Stimulated activated CD8-positive, alpha-beta memory T cell treated with anti-CD3 and anti-CD28 coated beads, Interleukin-12 subunit alpha, Interleukin-12 subunit beta, amount 100 ng/mL, for 4 hours (primary cell): Measurements from ENCODE around the gene KRTAP12-2.

Source experiments
- DNase-seq: peaks from one replicate; pipeline ENCODE4 v3.0.0-alpha.2; 2020; ENCODE audit warnings: low read depth

Gene KRTAP12-2

GRCh38 chr21:44666401-44667320, at the start of gene KRTAP12-2:
KRTAP12-2 (minus strand) TSS chr21:44666927; CDS start chr21:44666886, 41 bp downstream.
- DNase-seq, result no peak

DNA sequence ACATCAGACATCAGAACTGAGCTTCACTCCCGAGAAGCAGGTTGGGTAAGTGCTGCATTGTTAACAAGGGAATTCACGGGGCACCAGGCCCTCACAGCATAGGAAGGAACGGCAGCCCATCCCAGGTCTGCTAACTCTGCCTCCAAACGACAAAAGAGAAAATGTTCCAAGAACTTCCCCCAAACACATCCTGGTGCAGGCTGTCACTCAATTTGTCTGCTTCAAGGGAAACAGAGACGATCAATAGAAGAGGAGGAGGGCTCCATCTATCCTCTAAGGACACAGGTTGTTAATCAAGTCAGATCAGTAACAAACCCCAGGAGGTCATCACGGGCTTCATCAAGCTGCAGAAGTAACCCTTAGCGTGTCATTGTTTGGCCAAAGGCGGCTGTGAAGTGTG, 48.2 kb upstream of the KRTAP12-2 start:
- no peak for DNase-seq

GRCh38 chr21:44713846-44714245, 47.1 kb upstream of the KRTAP12-2 start:
- DNase-seq, result no peak

DNA sequence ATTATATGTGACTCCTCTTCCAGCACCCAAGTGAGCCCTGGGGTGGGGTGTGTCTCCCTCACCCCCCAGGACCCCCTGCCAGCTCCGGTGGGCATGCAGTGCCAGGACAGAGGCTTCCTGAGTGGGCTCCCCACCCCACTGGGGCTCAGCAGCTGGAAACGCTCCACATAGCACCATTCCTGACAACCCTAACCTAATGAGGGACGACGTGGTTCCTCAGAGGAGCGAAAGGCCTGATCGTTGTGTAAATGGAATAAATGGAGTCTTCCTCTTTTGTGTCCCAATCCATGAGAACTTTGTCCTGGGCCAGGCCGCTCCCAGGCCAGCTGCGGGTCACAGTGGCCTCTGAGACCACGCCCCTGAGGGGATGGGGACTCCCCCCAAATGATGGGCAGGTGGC, 46.4 kb upstream of the KRTAP12-2 start:
- no peak for DNase-seq

DNA sequence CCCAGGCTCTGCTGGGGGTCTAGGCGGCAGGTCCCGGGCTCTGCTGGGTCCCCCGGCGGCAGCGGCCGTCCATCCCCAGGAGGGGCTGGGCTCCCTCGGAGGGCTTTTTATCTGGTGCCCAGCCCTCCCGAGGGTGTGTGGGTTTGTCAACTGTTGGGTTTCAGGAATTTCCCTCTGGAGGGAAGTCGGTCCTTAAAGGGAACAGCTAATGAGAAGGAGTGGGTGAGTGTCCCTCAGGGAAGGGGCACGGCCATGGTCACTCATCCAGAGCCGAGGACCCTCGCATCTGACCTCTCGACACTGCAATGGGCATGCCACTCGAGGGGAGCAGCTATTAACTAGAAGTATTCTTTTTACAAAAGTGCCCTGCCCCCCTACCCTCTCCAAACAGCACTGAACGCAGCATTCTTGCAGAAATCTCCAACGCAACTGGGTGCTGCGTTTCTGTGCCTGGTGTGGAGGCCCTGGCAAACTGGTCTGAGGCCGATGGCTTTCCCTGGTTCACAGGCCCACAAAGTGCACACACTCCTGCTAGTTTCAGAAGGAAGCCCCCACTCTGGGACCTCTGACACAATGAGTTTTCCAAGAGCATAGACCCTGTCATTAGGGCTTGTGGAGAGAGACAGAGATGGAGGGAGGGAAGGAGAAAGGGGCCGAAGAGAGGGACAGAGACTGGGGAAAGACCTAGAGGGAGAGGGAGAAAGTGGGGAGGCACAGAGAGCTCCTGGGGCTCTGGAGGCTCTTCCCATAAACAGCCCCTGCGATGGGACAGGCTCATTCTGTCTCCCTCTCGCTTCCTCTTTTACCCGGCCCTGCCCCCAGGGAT, 45.7 kb upstream of the KRTAP12-2 start:
- DNase-seq, result no peak

- no peak for DNase-seq
These were observed 44.8 kb upstream of the KRTAP12-2 start, which contains the start of gene TSPEAR for GRCh38 chr21:44711327-44712202. TSPEAR (minus strand) TSS chr21:44711572; CDS start chr21:44711514, 58 bp downstream.

- no peak for DNase-seq
These were observed 44.1 kb upstream of the KRTAP12-2 start for GRCh38 chr21:44710756-44711326.

DNA sequence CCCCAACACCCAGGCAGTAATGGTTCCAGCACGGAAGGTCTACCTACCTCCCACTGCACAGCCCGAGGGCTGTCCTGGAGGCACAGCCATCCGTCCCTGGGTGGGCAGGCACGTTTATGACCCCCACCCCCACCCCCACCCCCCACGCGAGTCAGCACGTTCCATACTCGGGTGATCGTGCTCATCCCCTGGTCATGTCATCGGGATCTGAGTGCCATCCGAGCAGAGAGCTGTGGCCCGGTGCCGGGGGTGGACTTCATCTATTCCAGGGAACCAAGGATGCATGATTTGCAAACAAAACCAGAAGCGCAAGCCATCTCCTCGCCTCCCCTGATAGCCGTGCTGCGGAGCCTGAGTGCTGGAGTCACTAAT, 43.6 kb upstream of the KRTAP12-2 start:
- DNase-seq, result no peak

GRCh38 chr21:44709426-44710293, 42.9 kb upstream of the KRTAP12-2 start:
- no peak for DNase-seq

DNA sequence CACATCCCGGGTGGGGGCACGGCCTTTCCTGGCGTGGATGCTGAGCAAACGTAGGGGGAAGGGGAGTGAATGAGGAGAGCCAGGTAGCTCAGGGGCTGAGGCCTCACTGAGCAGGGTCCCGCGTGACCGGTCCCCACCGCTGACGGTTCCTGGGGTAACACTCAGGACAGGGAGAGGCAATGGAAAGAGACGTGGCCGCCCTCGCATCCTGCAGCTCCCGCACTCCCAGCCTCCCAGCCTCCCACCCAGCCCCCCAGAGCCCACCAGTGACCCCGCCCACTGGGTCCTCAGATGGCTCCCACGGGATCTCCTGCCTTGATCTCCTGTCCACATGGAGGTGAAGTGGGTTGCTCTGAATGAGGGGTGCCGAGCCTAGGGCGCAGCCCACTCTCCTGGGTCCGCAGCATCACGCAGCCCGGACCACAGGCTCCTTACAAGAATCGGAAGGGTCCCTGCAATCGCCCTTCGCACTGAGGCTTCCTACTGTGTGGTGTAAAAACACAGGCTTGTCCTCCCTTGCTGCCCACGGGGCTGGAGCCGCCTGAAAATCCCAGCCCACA, 42.2 kb upstream of the KRTAP12-2 start:
- DNase-seq, result no peak

- no peak for DNase-seq
These were observed 41.6 kb upstream of the KRTAP12-2 start for GRCh38 chr21:44708213-44708865.

- DNase-seq, result no peak
These were observed 40.2 kb upstream of the KRTAP12-2 start for GRCh38 chr21:44706706-44707581.

- no peak for DNase-seq
These were observed 39.4 kb upstream of the KRTAP12-2 start for GRCh38 chr21:44706026-44706705.

GRCh38 chr21:44704636-44705001, 37.9 kb upstream of the KRTAP12-2 start:
- no peak for DNase-seq

DNA sequence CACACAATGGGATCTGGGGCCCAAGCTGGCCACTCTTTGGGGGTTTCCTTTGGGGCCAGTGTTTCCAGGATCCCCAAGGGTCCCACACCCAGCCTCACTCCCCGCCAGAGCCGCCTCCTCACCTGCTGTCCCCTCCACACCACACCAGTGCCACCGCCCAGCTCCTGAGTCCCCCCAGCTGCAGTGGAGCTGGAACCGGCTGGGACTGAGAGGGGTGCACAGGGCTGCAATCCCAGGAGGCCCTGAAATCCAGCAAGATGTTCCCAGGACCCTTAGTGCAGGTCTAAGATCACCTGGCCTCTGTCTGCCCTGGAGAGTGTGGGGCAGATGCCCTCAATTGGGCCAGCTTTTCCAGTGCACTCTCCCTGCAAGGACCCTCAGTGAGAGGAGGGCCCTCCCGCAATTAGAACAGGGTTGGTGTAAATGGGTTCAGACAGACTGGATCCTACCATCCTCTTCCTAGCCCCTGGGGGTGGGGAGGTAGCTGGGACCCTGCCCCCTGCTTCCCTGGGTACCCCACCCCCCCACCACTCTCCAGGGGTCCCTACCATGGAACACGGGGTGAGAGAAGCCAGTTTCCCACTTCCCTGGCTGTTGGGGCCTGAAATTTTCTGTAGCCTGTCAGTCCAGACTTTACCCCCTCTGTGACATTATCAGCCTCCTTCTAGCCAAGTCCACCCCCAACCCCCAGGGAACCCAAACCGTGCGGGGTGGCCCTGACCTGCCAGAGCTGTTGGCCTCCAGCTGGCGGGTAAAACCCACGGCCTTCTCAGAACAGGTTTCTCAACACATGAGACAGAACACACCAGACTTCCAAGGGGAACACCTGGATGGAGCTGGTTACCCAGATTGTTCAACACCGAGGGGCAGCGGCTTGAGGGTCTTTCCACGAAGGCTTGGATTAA, 37.3 kb upstream of the KRTAP12-2 start:
- DNase-seq, result no peak

DNA sequence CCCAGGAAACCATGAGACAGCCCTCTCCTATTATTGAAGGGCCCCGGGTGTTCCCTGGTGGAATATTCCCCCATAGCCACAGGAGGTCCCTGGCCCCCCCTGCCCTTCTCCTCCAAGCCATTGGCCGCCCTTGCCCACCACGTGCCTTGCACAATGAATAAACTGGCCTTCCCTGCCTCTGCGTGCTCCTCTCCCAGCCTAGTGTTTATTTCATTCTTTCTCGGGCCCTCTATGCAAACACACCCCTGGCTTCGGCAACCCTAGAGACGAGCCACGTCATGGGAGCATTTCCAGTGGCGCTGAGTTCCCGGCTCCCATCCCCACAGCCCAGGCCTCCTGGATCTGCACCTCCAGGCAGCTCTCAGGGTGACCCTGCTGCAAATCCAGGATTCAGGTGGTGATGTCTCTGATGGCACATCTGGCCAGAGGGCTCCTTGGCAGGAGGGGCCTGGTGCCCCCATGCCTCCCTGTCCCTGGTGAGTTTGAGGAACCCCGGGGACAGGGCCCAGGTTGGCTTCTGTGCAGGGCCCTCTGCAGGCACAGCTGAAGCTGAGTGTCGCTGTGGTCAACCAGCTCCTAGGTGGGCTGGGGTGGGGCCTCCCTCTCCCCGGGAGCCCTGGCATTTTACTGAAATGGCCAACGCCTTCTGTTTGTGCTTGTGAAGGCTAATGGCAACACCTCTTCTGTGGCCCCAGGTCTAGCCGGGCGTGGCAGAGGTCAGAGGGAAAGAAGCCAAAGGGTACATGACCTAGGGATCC, 36.4 kb upstream of the KRTAP12-2 start:
- DNase-seq, result no peak
